Omental fat pad (tissue), 4 donors: Measurements from ENCODE around the gene ZC3HAV1. TPM values are rescaled to one million over a fixed set of nuclear protein-coding genes. Genes with fewer than 3 reads are reported as not detected.
"Not testable (repeated sequence)": the region's sequence is repeated elsewhere in the genome, so short reads cannot be mapped to it uniquely, and the experiment has no call there.

ENCODE experiments used
- ATAC-seq: fragments of 150-250 bp; one replicate; pipeline ENCODE4 v1.9.1; 2016; ENCODE audit warnings: mild to moderate bottlenecking, moderate library complexity; ENCODE audit not compliant: low FRiP score
- DNase-seq: peaks from one replicate; pipeline ENCODE4 v3.0.0-alpha.2; 2019; ENCODE audit warnings: low spot score
- CTCF ChIP-seq, 3 donors: fragments of 450-650 bp; IDR thresholded peaks; one replicate each; pipeline ENCODE4 v1.5.1; 2016 to 2017; ENCODE audit warnings: antibody characterized with exemption in 3 of 3, mild to moderate bottlenecking in 3 of 3, moderate library complexity in 2 of 3
- total RNA-seq, 4 donors: library from RNA; depleted of rRNA; stranded (reverse); fragments of >200 nt; gene quantifications; one replicate each; pipeline ENCODE4 v1.1.0, GENCODE V29; 2016

ZC3HAV1 gene
- total RNA-seq, 4 donors from 2014 or later: 31.3 to 58.8 (median 50.8) TPM

DNA sequence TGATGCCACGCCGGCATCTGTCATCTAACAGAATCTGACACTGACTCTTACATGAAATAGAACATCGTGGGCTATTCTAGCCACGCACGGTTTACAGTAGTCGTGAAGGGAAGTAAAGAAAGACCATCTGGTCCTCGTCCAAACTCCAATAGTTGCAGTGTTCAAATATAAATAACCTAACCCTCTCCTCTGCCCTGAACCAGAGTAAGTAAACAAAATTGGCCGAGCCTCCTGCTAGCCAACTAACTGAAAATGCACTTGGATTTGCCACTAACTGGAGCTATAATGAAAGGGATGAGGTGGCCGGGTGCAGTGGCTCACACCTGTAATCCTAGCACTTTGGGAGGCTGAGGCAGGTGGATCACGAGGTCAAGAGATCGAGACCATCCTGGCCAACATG, 44.2 kb downstream of the ZC3HAV1 start:
- DNase-seq (no peak), ATAC-seq (no peak)
- TF ChIP-seq CTCF (IDR thresholded peaks at IDR 0.05): no peak

GRCh38 chr7:139061416-139061815, 48.1 kb downstream of the ZC3HAV1 start:
- no peak for ATAC-seq
- TF ChIP-seq CTCF (IDR thresholded peaks at IDR 0.05): no peak
- no peak for DNase-seq

GRCh38 chr7:139060695-139061237, 48.8 kb downstream of the ZC3HAV1 start:
- TF ChIP-seq CTCF (IDR thresholded peaks at IDR 0.05): no peak
- DNase-seq (no peak), ATAC-seq (no peak)

GRCh38 chr7:139059905-139060304, 49.6 kb downstream of the ZC3HAV1 start:
- TF ChIP-seq CTCF (IDR thresholded peaks at IDR 0.05): no peak
- ATAC-seq (no peak), DNase-seq (no peak)

DNA sequence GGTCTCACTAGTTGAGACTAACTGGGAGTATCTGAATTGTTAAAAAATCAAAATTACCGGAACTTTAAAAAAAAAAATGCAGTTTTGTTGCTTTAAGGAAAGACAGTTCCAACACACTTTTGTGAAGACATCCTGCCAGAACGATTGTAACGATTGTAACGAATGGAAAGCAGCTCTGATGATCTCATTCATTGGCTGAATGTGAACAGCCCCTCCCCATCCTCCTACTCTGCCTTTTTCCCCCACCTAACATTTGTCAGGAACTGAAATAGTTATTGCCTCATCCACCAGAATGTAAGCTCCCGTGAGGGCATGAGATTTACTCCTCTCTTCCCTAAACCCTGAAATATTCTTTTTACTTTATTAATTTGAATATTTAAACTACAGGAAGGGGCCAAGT, 50.6 kb downstream of the ZC3HAV1 start:
- TF ChIP-seq CTCF (IDR thresholded peaks at IDR 0.05): no peak
- no peak for DNase-seq
- peak; percentile 53 for ATAC-seq

- DNase-seq (no peak), ATAC-seq (no peak)
- no peak for TF ChIP-seq CTCF (IDR thresholded peaks at IDR 0.05)
Measured at GRCh38 chr7:139055674-139056073, 53.8 kb downstream of the ZC3HAV1 start.

GRCh38 chr7:139054656-139055055, 54.9 kb downstream of the ZC3HAV1 start:
- not testable (repeated sequence) for ATAC-seq, DNase-seq

DNA sequence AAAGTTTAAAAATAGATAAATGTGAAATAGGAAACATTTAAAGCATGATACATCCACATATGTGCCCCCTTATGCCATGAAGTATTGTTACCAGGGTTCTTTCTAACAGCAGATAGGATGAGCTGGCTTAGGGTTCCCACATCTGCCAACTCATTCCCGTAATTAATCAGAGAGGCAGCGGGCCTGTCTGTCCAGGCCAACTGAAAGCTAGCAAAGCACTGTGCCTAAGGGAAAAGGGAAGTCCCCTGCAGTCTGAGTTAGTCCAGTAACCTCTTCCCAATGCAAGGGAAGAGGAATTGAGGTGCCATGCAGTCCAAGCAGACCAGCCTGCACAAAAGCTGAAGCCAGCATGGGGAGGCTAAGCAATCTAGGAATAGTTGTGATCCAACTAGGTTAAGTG, 55.4 kb downstream of the ZC3HAV1 start:
- TF ChIP-seq CTCF (IDR thresholded peaks at IDR 0.05): no peak
- DNase-seq (no peak), ATAC-seq (no peak)
